T-helper 17 cell (primary cell): ENCODE results near the gene ETNK1. TPM values are rescaled to one million over a fixed set of nuclear protein-coding genes. Genes with fewer than 3 reads are reported as not detected.

Experiments used
- total RNA-seq, 4 donors: library from RNA in 2 of 4; stranded (reverse) in 2 of 4; gene quantifications; one replicate each; pipeline ENCODE4 v1.2.3 and lab custom pipeline; 2022 to 2026

ETNK1 gene
- total RNA-seq, 2 donors from 2014 or later, result 52.0 to 52.9 TPM

Other genes with a start within 250 kb of the ETNK1 start
- 10 to 100 TPM; 31.5 to 31.6 TPM for gene C2CD5, start 80.6 kb upstream of the ETNK1 start, total RNA-seq